ENCODE data around the gene NDUFB3. TPM values are rescaled to one million over a fixed set of nuclear protein-coding genes. Genes with fewer than 3 reads are reported as not detected.

Gene NDUFB3
- polyA plus RNA-seq, 1 donor (not counting 4 experiments of a cell fraction or from before 2014, with no cell fraction given): 220 TPM

DNA sequence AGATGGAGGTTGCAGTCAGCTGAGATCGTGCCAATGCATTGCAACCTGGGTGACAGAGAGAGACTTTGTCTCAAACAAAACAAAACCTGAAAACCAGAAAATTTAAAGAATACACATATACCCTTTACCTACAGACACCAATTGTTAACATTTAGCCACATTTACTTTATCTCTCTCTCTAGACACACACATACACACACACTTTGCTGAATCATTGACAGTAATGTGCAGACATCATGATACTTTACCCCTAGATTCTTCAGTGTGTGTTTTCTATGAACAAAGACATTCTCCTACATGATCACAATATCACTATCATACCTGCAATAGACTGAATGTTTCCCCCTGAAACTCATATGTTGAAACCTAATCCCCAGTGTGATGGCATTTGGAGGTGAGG is 34.0 kb downstream of the NDUFB3 start:
- DNase-seq (ENCODE audit: low read depth, low spot score) (no peak), FAIRE-seq (no peak)
- Histone ChIP-seq H3K9ac (ENCODE audit: control insufficient read depth, extremely low read depth, insufficient read depth, low read length) (no peak overlapping the region), H2AFZ (ENCODE audit: control insufficient read depth, low read length) (no peak overlapping the region), H4K20me1 (ENCODE audit: control insufficient read depth, extremely low read depth, insufficient read depth, low read length) (no peaks in the 10 kb centered on the region), H3K9me1 (ENCODE audit: control insufficient read depth, extremely low read depth, insufficient read depth, low read length) (no peaks in the 10 kb centered on the region), H3K4me1 (ENCODE audit: control insufficient read depth, extremely low read depth, insufficient read depth, low read length) (no peaks in the 10 kb centered on the region), H3K4me3 (ENCODE audit: control insufficient read depth in 2 of 3, extremely low read depth in 1 of 3, insufficient read depth in 2 of 3, low read depth in 1 of 3, low read length in 3 of 3) (no peak overlapping the region), H3K9me3 (ENCODE audit: control insufficient read depth, low read depth, low read length) (no peaks in the 10 kb centered on the region), H3K79me2 (ENCODE audit: control insufficient read depth, insufficient read depth, low read length) (no peaks in the 10 kb centered on the region), H3K4me2 (ENCODE audit: control insufficient read depth, extremely low read depth, insufficient read depth, low read depth, low read length) (no peak overlapping the region), H3K27ac (ENCODE audit: control insufficient read depth, insufficient read depth, low read length) (no peak overlapping the region), H3K36me3 (ENCODE audit: control insufficient read depth in 2 of 2, extremely low read depth in 1 of 2, insufficient read depth in 2 of 2, low read length in 2 of 2) (no peaks in the 10 kb centered on the region), H3K27me3 (ENCODE audit: control insufficient read depth, extremely low read depth, insufficient read depth, low read length) (no peaks in the 10 kb centered on the region)
- TF ChIP-seq, protein P1, sequence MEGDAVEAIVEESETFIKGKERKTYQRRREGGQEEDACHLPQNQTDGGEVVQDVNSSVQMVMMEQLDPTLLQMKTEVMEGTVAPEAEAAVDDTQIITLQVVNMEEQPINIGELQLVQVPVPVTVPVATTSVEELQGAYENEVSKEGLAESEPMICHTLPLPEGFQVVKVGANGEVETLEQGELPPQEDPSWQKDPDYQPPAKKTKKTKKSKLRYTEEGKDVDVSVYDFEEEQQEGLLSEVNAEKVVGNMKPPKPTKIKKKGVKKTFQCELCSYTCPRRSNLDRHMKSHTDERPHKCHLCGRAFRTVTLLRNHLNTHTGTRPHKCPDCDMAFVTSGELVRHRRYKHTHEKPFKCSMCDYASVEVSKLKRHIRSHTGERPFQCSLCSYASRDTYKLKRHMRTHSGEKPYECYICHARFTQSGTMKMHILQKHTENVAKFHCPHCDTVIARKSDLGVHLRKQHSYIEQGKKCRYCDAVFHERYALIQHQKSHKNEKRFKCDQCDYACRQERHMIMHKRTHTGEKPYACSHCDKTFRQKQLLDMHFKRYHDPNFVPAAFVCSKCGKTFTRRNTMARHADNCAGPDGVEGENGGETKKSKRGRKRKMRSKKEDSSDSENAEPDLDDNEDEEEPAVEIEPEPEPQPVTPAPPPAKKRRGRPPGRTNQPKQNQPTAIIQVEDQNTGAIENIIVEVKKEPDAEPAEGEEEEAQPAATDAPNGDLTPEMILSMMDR (optimal IDR thresholded peaks at IDR 0.05 in 1 of 3, IDR thresholded peaks at IDR 0.05 in 1 of 3, conservative IDR thresholded peaks at IDR 0.05 in 1 of 3; ENCODE audit: extremely low read depth in 1 of 3, insufficient read depth in 2 of 3, low read length in 3 of 3): no peak
- no peak for TF ChIP-seq EZH2 (IDR thresholded peaks at IDR 0.05; ENCODE audit: low read length)
- dilution Hi-C loops (cut with MboI; ENCODE audit: extremely low pct_ligation_motif_present, low sequenced_read_pairs): no loop called here

DNA sequence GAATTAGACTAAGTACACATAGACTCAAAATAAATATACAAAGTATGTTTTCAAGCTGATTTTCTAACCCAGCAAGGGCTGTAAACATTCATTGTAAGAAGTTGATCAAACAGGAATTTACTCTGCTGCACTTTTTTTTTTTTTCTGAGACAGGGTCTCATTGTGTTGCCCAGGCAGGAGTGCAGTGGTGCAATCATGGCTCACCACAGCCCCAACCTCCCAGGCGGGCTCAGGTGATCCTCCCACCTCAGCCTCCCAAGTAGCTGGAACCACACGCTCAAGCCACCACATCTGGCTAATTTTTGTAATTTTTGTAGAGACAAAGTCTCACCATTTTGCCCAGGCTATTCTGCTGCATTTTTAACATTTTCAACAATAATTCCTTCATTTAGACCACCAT is 35.8 kb downstream of the NDUFB3 start:
- dilution Hi-C loops (cut with MboI; ENCODE audit: extremely low pct_ligation_motif_present, low sequenced_read_pairs): no loop called here
- FAIRE-seq: no peak
- no peak for DNase-seq (ENCODE audit: low read depth, low spot score)

More for the DNA sequence above, 35.8 kb downstream of the NDUFB3 start:
- no peaks in the 10 kb centered on the region for H3K79me2 ChIP-seq (ENCODE audit: control insufficient read depth, insufficient read depth, low read length)
- H3K27me3 ChIP-seq (ENCODE audit: control insufficient read depth, extremely low read depth, insufficient read depth, low read length): no peaks in the 10 kb centered on the region
- no peaks in the 10 kb centered on the region for H3K9me1 ChIP-seq (ENCODE audit: control insufficient read depth, extremely low read depth, insufficient read depth, low read length)
- no peak overlapping the region for H3K4me2 ChIP-seq (ENCODE audit: control insufficient read depth, extremely low read depth, insufficient read depth, low read depth, low read length)
- no peak overlapping the region for H2AFZ ChIP-seq (ENCODE audit: control insufficient read depth, low read length)
- H3K4me1 ChIP-seq (ENCODE audit: control insufficient read depth, extremely low read depth, insufficient read depth, low read length): no peaks in the 10 kb centered on the region
- H3K27ac ChIP-seq (ENCODE audit: control insufficient read depth, insufficient read depth, low read length): no peak overlapping the region
- no peaks in the 10 kb centered on the region for H3K9me3 ChIP-seq (ENCODE audit: control insufficient read depth, low read depth, low read length)
- H3K36me3 ChIP-seq (ENCODE audit: control insufficient read depth in 2 of 2, extremely low read depth in 1 of 2, insufficient read depth in 2 of 2, low read length in 2 of 2): no peaks in the 10 kb centered on the region
- H4K20me1 ChIP-seq (ENCODE audit: control insufficient read depth, extremely low read depth, insufficient read depth, low read length): no peaks in the 10 kb centered on the region
- no peak overlapping the region for H3K9ac ChIP-seq (ENCODE audit: control insufficient read depth, extremely low read depth, insufficient read depth, low read length)
- no peak for TF ChIP-seq EZH2 (IDR thresholded peaks at IDR 0.05; ENCODE audit: low read length)
- TF ChIP-seq, protein P1 (optimal IDR thresholded peaks at IDR 0.05 in 1 of 3, IDR thresholded peaks at IDR 0.05 in 1 of 3, conservative IDR thresholded peaks at IDR 0.05 in 1 of 3; ENCODE audit: extremely low read depth in 1 of 3, insufficient read depth in 2 of 3, low read length in 3 of 3): no peak
- no peak overlapping the region for H3K4me3 ChIP-seq (ENCODE audit: control insufficient read depth in 2 of 3, extremely low read depth in 1 of 3, insufficient read depth in 2 of 3, low read depth in 1 of 3, low read length in 3 of 3)
